AG09309 (cell line): ENCODE measurements around the gene SLC5A4.

Experiments
- DNase-seq: peaks from one replicate; pipeline ENCODE4 v3.0.0-alpha.2; 2010; ENCODE audit warnings: low read depth
- H3K4me3 ChIP-seq: 2 replicates; pipeline ENCODE4 v1.5.1; 2011; ENCODE audit warnings: mild to moderate bottlenecking, low read depth, low read length, moderate library complexity; ENCODE audit not compliant: control insufficient read depth
- TF ChIP-seq, protein P1 (sequence below): IDR thresholded peaks from 2 replicates; pipeline ENCODE4 v1.5.1; 2011; ENCODE audit warnings: mild to moderate bottlenecking, low read depth, low read length, inconsistent platforms; ENCODE audit not compliant: insufficient read depth, control insufficient read depth; ENCODE audit errors: missing control alignments

SLC5A4 gene

DNA sequence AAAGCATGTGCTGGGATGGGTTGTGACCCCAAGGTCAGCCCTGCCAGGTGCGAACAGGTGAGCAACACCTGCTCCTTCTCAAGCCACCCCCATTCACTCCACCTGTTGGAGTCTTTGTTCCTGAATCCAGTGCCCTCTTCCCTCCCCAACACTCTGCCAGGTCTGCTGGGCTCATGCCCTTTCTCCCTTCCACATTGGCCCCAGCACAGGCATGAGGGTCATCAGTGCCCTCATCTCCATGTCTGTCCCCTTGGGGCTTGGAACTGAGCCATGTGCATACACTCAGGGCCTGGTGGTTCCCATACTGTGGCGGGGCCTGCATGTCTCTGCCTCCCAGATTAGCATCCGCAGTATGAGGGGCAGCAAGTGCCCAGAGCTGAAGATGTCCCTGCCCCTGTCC is 69.3 kb downstream of the SLC5A4 start:
- DNase-seq, result no peak
- TF ChIP-seq, protein P1, sequence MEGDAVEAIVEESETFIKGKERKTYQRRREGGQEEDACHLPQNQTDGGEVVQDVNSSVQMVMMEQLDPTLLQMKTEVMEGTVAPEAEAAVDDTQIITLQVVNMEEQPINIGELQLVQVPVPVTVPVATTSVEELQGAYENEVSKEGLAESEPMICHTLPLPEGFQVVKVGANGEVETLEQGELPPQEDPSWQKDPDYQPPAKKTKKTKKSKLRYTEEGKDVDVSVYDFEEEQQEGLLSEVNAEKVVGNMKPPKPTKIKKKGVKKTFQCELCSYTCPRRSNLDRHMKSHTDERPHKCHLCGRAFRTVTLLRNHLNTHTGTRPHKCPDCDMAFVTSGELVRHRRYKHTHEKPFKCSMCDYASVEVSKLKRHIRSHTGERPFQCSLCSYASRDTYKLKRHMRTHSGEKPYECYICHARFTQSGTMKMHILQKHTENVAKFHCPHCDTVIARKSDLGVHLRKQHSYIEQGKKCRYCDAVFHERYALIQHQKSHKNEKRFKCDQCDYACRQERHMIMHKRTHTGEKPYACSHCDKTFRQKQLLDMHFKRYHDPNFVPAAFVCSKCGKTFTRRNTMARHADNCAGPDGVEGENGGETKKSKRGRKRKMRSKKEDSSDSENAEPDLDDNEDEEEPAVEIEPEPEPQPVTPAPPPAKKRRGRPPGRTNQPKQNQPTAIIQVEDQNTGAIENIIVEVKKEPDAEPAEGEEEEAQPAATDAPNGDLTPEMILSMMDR, result no peak
- no peak overlapping the region for H3K4me3 ChIP-seq

DNA sequence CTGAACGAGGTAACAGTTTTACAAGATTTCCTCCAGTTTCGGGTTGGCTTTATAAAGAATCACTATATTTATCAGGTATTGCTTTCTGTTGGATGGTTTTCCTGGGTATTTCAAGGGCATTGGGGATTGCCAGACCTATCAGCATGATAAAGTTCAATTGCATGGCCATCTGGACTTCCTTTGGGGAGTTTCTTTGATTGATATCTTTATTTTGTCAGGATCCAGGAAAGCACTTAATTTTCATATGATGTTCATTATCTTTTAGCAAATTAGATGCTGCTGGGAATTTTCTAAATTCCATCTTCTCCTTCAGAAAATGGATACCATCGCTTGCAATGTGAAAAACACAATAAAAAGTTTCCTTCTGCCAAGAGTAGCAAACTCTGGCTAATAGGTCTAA is 71.5 kb downstream of the SLC5A4 start:
- H3K4me3 ChIP-seq, result no peak overlapping the region
- no peak for DNase-seq
- TF ChIP-seq, protein P1, result no peak

DNA sequence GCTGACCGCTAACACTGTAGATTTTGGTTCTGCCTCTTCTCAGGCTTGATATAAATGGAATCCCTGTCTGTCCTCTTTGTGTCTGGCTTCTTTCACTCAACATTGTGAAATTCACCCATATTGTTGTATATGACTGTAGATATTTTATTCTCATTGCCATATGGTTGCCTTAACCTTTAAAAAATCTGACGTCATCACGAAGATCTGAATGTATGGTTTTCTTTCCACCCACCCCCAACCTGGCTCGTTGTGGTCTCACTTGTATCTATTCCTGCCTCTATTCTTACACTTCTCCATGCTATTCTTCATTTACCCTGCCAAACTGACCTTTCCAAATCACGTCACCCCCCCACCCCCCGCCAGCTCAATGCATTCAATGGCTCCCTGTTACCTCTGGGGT is 74.1 kb downstream of the SLC5A4 start:
- no peak overlapping the region for H3K4me3 ChIP-seq
- no peak for DNase-seq
- TF ChIP-seq, protein P1, result no peak

DNA sequence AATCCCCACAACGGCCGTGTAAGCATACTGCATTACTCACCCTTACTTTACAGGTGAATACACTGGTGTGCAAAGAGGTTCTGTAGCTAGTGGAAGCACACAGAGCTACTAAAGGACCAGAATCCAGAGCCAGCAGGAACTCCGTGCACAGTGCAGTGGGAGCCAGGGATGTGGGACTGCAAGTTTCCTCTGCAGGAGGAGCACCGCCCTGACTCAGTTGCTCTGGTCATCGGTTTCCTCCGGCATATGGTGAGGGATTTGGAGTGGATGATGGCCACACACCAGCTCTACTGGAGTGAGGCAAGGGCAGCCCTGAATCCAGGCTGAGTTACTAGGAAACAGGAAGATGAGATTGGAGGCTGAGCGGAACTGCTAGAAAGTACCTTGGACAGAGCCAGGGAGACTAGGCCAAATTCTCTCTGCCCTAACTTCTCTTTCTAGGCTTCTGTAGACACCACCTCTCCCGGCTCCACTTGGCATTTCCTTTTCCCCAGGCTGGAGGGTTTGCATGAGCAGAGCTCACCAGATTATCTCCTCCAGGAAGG is 77.9 kb downstream of the SLC5A4 start:
- TF ChIP-seq, protein P1, result no peak
- DNase-seq, result no peak

DNA sequence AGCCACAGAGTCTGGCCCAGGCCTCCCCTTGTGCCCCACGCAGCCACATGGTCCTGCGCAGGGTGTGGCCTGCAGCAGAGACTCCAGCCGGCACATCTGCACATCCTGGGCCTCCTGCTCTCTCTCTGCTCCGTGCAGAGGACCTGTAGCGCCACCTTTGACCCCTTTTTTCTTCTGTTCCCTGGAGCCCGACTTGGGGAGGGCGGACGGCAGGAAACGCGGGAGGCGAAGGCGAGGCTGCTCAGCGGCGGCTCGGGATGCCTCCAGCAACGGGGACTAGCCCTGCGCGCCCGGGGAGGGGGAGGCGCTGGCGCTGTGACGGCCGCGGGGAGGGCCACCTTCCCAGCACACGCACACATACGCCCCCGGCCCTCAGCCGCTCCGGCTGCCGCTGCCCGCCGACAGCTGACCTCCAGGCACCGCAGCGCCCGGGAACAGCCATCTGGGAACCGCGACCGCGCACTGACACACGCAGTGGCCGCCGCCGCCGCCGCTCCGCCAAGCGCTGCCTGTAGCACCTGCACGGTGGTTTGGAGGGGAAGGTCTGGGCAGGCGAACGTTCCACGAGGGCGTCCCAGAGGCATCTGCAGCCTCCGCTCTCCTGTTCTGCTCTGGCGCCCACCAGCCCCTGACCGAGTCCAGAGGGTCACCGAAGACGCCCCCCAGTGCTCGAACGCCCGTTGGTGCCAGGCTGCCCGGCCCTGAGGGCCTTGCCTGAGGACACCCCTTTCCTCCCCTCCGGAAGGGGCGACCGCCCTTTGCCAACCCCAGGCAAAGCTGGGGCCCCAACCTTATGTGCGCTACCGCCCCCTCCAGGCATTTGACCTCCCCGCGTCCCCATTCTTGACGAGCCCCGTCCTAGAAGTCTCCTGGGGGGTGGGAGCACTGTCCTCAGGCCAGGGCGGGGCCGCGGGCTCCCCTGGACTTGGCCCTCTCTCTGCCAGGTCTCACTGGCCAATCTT is 79.2 kb downstream of the SLC5A4 start:
- no peak for DNase-seq
- H3K4me3 ChIP-seq, result no peak overlapping the region
- TF ChIP-seq, protein P1, result no peak

More for the DNA sequence above, 77.9 kb downstream of the SLC5A4 start:
- H3K4me3 ChIP-seq, result no peak overlapping the region

DNA sequence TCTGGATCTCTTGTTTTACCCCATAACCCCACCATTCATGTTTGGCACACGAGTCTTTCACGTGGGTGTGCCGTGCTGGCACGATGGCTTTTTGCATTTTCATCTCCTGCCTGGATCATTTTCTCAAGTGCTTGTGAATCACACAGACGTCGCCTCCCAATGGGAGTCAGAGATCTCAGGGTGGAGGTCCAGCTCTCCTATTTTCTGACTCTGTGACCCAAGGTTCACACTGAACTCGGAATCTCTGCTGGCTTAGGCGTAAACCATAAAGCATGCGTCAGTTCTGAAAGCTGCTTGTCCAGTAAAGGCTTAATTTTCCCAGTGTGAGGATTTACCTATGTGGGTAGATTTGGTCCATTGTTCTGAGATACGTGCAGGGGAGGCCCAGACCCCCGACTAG is 80.0 kb downstream of the SLC5A4 start:
- no peak for DNase-seq
- TF ChIP-seq, protein P1, result no peak
- no peak overlapping the region for H3K4me3 ChIP-seq
